ENCODE measurements around the gene METAP2. TPM values are rescaled to one million over a fixed set of nuclear protein-coding genes. Genes with fewer than 3 reads are reported as not detected.

METAP2 gene
- total RNA-seq, 2 experiments from 2014 or later = 60.2 to 66.3 TPM

GRCh38 chr12:95546491-95546813 lies 72.5 kb downstream of the METAP2 start:
- TF ChIP-seq CTCF (IDR thresholded peaks at IDR 0.05) = no peak
- Histone ChIP-seq H3K36me3 (ENCODE audit: insufficient read depth, low read length) (no peaks in the 10 kb centered on the region), H3K27ac (ENCODE audit: low read depth in 1 of 2, low read length in 2 of 2) (no peak overlapping the region), H3K27me3 (ENCODE audit: control insufficient read depth in 1 of 2, insufficient read depth in 2 of 2, low read length in 2 of 2) (no peaks in the 10 kb centered on the region), H3K4me1 (ENCODE audit: insufficient read depth, low read length) (peaks cover 9% of the 10 kb centered on the region), H3K4me3 (ENCODE audit: low read length) (no peak overlapping the region), H3K9me3 (ENCODE audit: control insufficient read depth in 1 of 2, insufficient read depth in 1 of 2, low read length in 2 of 2) (no peaks in the 10 kb centered on the region)
- peaks cover 33% of the 10 kb centered on the region for H3K4me1 Mint-ChIP-seq (ENCODE audit: low read depth)
- DNase-seq (no peak), ATAC-seq (ENCODE audit: poor library complexity) (no peak)
- ChIA-PET CTCF (no interaction called here), POLR2A (interaction anchor here (1.5 kb wide), 1 partner anchor 72 kb away, joined by 9 read pairs; the partner anchor contains the start of gene METAP2)
- H3K27me3 Mint-ChIP-seq = peaks cover 16% of the 10 kb centered on the region
- peaks cover 9% of the 10 kb centered on the region for H3K36me3 Mint-ChIP-seq (ENCODE audit: low read depth)
- intact Hi-C loops (cut with DNase I, micrococcal nuclease) = loop anchor here in 1 of 2 experiments (5.0 to 10.0 kb wide), 2 partner anchors 329 to 1402 kb away; partner anchors contain the start of genes FGD6, PLXNC1 and VEZT
- peak overlapping the region; percentile 96 for H3K4me3 Mint-ChIP-seq
- no peak overlapping the region for H3K27ac Mint-ChIP-seq
- no peaks in the 10 kb centered on the region for H3K9me3 Mint-ChIP-seq

GRCh38 chr12:95547522-95548055 lies 73.6 kb downstream of the METAP2 start:
- Mint-ChIP-seq H3K4me1 (ENCODE audit: low read depth) (peaks cover 43% of the 10 kb centered on the region), H3K9me3 (no peaks in the 10 kb centered on the region), H3K4me3 (peak overlapping the region; percentile 96), H3K36me3 (ENCODE audit: low read depth) (peaks cover 9% of the 10 kb centered on the region), H3K27me3 (peaks cover 16% of the 10 kb centered on the region), H3K27ac (peak overlapping the region; percentile 89)
- intact Hi-C loops (cut with DNase I, micrococcal nuclease) = loop anchor here in 1 of 2 experiments (5.0 to 10.0 kb wide), 2 partner anchors 330 to 1403 kb away; partner anchors contain the start of genes FGD6, PLXNC1 and VEZT
- ChIA-PET POLR2A (interaction anchor here (0.5 to 1.5 kb wide), 7 partner anchors 9 to 1155 kb away, joined by 3 to 9 read pairs (median 3); partner anchors contain the start of genes FGD6, LTA4H, METAP2 and VEZT), CTCF (interaction anchor here (1.0 kb wide), 1 partner anchor 13 kb away, joined by 3 read pairs; no protein-coding TSS in a partner anchor)
- H3K4me3 ChIP-seq (ENCODE audit: low read length) = peak overlapping the region; percentile 73
- DNase-seq = peak in 1 of 14 experiments; percentile 27
- H3K9me3 ChIP-seq (ENCODE audit: control insufficient read depth in 1 of 2, insufficient read depth in 1 of 2, low read length in 2 of 2) = no peaks in the 10 kb centered on the region
- peak; percentile 31 for ATAC-seq (ENCODE audit: poor library complexity)
- no peak for TF ChIP-seq CTCF (IDR thresholded peaks at IDR 0.05)
- peak overlapping the region in 1 of 2 donors; percentile 72 for H3K27ac ChIP-seq (ENCODE audit: low read depth in 1 of 2, low read length in 2 of 2)
- H3K4me1 ChIP-seq (ENCODE audit: insufficient read depth, low read length) = peaks cover 9% of the 10 kb centered on the region
- no peaks in the 10 kb centered on the region for H3K36me3 ChIP-seq (ENCODE audit: insufficient read depth, low read length)
- H3K27me3 ChIP-seq (ENCODE audit: control insufficient read depth in 1 of 2, insufficient read depth in 2 of 2, low read length in 2 of 2) = no peaks in the 10 kb centered on the region

- Mint-ChIP-seq H3K27ac (peak overlapping the region; percentile 89), H3K36me3 (ENCODE audit: low read depth) (peaks cover 9% of the 10 kb centered on the region), H3K9me3 (no peaks in the 10 kb centered on the region), H3K4me1 (ENCODE audit: low read depth) (peaks cover 46% of the 10 kb centered on the region), H3K27me3 (peaks cover 16% of the 10 kb centered on the region), H3K4me3 (peak overlapping the region; percentile 96)
- POLR2A ChIA-PET = interaction anchor here (0.8 to 1.5 kb wide), 4 partner anchors 10 to 545 kb away, joined by 3 to 9 read pairs (median 4); partner anchors contain the start of gene METAP2
- Histone ChIP-seq H3K27ac (ENCODE audit: low read depth in 1 of 2, low read length in 2 of 2) (peak overlapping the region in 1 of 2 donors; percentile 72), H3K4me3 (ENCODE audit: low read length) (peak overlapping the region; percentile 73), H3K9me3 (ENCODE audit: control insufficient read depth in 1 of 2, insufficient read depth in 1 of 2, low read length in 2 of 2) (no peaks in the 10 kb centered on the region), H3K4me1 (ENCODE audit: insufficient read depth, low read length) (peaks cover 12% of the 10 kb centered on the region), H3K27me3 (ENCODE audit: control insufficient read depth in 1 of 2, insufficient read depth in 2 of 2, low read length in 2 of 2) (no peaks in the 10 kb centered on the region), H3K36me3 (ENCODE audit: insufficient read depth, low read length) (no peaks in the 10 kb centered on the region)
- DNase-seq (peak in 12 of 14 experiments; percentile 6 to 56 (median 20)), ATAC-seq (ENCODE audit: poor library complexity) (peak; percentile 24)
- no peak for TF ChIP-seq CTCF (IDR thresholded peaks at IDR 0.05)
- intact Hi-C loops (cut with DNase I, micrococcal nuclease) = loop anchor here in 1 of 2 experiments (5.0 to 10.0 kb wide), 2 partner anchors 331 to 1403 kb away; partner anchors contain the start of genes FGD6, PLXNC1 and VEZT
- CTCF ChIA-PET = interaction anchor here (1.0 kb wide), 1 partner anchor 14 kb away, joined by 3 read pairs; no protein-coding TSS in a partner anchor
Measured at GRCh38 chr12:95548056-95548538, 74.1 kb downstream of the METAP2 start.

Measured in CD4-positive, alpha-beta T cell (primary cell).